ENCODE data around the gene TASP1. TPM values are rescaled to one million over a fixed set of nuclear protein-coding genes. Genes with fewer than 3 reads are reported as not detected.
"Not testable (repeated sequence)": the region's sequence is repeated elsewhere in the genome, so short reads cannot be mapped to it uniquely, and the experiment has no call there.

The TASP1 gene
- total RNA-seq, 4 donors from 2014 or later, result 1.7 to 4.2 (median 2.7) TPM

DNA sequence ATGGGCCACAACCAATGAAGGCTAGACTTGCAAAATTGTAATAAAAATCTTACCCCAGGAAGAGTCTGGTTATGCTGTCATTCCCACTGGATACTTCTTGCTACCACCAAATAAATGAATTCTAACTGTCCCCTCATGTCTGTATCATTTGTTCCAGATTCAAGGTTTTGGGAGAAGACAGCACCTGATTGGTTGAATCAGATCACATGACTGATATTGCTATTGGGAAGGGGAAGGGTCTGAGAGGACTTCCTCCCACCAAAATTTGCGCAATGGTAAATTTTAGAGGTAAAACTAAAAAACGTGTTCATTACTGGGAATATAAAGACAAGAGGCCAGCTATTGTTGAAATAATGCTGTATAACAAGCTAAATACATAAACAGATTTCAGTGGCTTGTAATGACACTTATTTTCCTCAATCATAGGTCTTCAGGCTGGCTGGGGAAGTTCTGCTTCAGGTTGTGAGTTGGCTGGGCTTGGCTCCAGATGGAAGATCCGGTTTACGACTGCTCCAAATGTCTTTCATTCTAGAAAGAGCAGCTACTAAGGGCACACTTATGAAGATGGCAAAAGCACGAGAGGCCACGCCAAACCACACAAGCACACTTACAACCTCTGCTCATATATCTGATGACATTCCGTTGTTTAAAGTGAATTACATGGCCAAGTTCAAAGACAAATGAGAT, 27.1 kb upstream of the TASP1 start:
- no peak for DNase-seq

DNA sequence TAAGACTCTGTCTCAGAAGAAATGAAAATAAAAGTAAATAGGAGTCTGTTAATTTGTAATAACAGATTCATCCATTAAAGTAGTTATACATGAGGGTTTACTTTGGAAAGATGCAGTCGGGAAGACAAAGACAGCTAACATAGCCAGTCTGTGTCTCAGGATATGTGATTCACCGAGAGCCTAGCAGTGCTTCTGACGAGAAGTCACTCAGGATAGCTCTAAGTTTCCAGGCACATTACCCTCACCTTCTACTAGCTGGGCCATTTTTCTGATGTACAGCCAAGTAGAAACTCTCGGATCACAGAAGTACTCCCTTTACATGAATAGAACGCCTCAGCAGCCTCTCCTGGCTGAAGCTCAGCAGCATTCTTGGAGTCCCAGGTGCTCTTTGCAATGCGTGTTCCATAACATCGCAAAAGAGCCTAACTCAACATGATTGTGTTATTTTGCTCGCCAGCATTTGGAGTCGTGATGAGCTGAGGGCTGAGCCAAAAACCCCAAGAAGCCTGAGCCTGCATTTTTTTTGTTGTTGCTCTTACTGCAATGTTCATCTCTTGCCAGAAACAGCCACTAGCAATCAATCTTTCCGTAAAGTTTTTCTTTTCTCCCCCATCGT, 22.4 kb upstream of the TASP1 start:
- H3K27ac ChIP-seq, result no peak overlapping the region
- intact Hi-C loops (cut with DNase I; ENCODE audit: low total_unique reads) (no loop called here), in situ Hi-C loops (cut with MboI; ENCODE audit: low sequenced_read_pairs in 4 of 4) (no loop called here)
- ATAC-seq (no peak), DNase-seq (no peak)
- TF ChIP-seq, protein P1, sequence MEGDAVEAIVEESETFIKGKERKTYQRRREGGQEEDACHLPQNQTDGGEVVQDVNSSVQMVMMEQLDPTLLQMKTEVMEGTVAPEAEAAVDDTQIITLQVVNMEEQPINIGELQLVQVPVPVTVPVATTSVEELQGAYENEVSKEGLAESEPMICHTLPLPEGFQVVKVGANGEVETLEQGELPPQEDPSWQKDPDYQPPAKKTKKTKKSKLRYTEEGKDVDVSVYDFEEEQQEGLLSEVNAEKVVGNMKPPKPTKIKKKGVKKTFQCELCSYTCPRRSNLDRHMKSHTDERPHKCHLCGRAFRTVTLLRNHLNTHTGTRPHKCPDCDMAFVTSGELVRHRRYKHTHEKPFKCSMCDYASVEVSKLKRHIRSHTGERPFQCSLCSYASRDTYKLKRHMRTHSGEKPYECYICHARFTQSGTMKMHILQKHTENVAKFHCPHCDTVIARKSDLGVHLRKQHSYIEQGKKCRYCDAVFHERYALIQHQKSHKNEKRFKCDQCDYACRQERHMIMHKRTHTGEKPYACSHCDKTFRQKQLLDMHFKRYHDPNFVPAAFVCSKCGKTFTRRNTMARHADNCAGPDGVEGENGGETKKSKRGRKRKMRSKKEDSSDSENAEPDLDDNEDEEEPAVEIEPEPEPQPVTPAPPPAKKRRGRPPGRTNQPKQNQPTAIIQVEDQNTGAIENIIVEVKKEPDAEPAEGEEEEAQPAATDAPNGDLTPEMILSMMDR (IDR thresholded peaks at IDR 0.05 in 4 of 5, conservative IDR thresholded peaks at IDR 0.05 in 1 of 5), result no peak
- TF ChIP-seq POLR2A (IDR thresholded peaks at IDR 0.05), result no peak
- no peaks in the 10 kb centered on the region for H3K36me3 ChIP-seq
- H3K27me3 ChIP-seq, result no peaks in the 10 kb centered on the region
- H3K4me3 ChIP-seq, result no peak overlapping the region
- no peaks in the 10 kb centered on the region for H3K4me1 ChIP-seq
- no peaks in the 10 kb centered on the region for H3K9me3 ChIP-seq

More for the DNA sequence above, 27.1 kb upstream of the TASP1 start:
- no peak for TF ChIP-seq POLR2A (IDR thresholded peaks at IDR 0.05)
- TF ChIP-seq, protein P1 (IDR thresholded peaks at IDR 0.05 in 4 of 5, conservative IDR thresholded peaks at IDR 0.05 in 1 of 5), result no peak
- in situ Hi-C loops (cut with MboI; ENCODE audit: low sequenced_read_pairs in 4 of 4) (no loop called here), intact Hi-C loops (cut with DNase I; ENCODE audit: low total_unique reads) (no loop called here)
- Histone ChIP-seq H3K4me3 (no peak overlapping the region), H3K4me1 (no peaks in the 10 kb centered on the region), H3K36me3 (no peaks in the 10 kb centered on the region), H3K27ac (no peak overlapping the region), H3K9me3 (no peaks in the 10 kb centered on the region), H3K27me3 (no peaks in the 10 kb centered on the region)
- no peak for ATAC-seq

- in situ Hi-C loops (cut with MboI; ENCODE audit: low sequenced_read_pairs in 4 of 4), result no loop called here
- no peak overlapping the region for H3K27ac ChIP-seq
- no peak for ATAC-seq
- intact Hi-C loops (cut with DNase I; ENCODE audit: low total_unique reads), result no loop called here
- no peak for DNase-seq
- no peaks in the 10 kb centered on the region for H3K9me3 ChIP-seq
- H3K4me1 ChIP-seq, result no peaks in the 10 kb centered on the region
- no peaks in the 10 kb centered on the region for H3K36me3 ChIP-seq
- no peak overlapping the region for H3K4me3 ChIP-seq
- H3K27me3 ChIP-seq, result no peaks in the 10 kb centered on the region
- TF ChIP-seq, protein P1 (IDR thresholded peaks at IDR 0.05 in 4 of 5, conservative IDR thresholded peaks at IDR 0.05 in 1 of 5), result no peak
- no peak for TF ChIP-seq POLR2A (IDR thresholded peaks at IDR 0.05)
Measured at GRCh38 chr20:13659288-13659687, 20.6 kb upstream of the TASP1 start.

GRCh38 chr20:13658060-13658459, 19.3 kb upstream of the TASP1 start:
- H3K9me3 ChIP-seq; DNase-seq; H3K27me3 ChIP-seq; H3K4me1 ChIP-seq; H3K4me3 ChIP-seq; in situ Hi-C loops (cut with MboI; ENCODE audit: low sequenced_read_pairs in 4 of 4); H3K27ac ChIP-seq; H3K36me3 ChIP-seq; ATAC-seq; intact Hi-C loops (cut with DNase I; ENCODE audit: low total_unique reads): not testable (repeated sequence)

DNA sequence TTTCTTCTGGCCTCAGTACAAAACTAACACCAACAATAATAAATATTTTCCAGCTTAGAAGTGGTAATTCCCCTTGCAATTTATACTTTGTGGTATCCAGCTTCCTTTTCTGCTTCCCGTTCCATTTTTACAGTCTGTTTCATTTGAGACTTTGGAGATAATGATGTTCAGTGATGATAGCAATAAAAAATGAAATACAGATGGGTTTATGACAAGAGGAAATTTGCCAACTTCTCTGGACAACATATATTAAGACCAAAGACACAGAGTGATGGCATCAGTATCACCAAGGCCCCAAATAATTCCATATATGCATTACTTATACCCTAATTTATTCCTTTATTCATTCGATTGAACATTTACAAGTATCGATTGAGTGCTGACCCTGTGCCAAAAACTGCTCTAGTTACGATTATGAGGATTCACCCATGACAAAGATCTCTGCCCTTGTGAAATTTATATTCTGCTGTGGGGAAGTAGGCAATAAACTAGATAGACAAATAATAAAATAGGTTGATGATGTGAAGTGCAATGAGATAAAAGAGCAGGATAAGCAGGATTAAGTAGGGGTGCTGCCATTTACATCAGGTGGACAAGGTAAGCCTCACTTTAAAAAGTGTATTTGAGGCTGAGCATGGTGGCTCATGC, 18.1 kb upstream of the TASP1 start:
- DNase-seq (no peak), ATAC-seq (no peak)
- no peak overlapping the region for H3K27ac ChIP-seq
- H3K4me1 ChIP-seq, result no peaks in the 10 kb centered on the region
- no peaks in the 10 kb centered on the region for H3K27me3 ChIP-seq
- no peak overlapping the region for H3K4me3 ChIP-seq
- intact Hi-C loops (cut with DNase I; ENCODE audit: low total_unique reads) (no loop called here), in situ Hi-C loops (cut with MboI; ENCODE audit: low sequenced_read_pairs in 4 of 4) (no loop called here)
- TF ChIP-seq POLR2A (IDR thresholded peaks at IDR 0.05), result no peak
- TF ChIP-seq, protein P1 (IDR thresholded peaks at IDR 0.05 in 4 of 5, conservative IDR thresholded peaks at IDR 0.05 in 1 of 5), result no peak
- no peaks in the 10 kb centered on the region for H3K9me3 ChIP-seq
- no peaks in the 10 kb centered on the region for H3K36me3 ChIP-seq

All from gastrocnemius medialis (tissue), 4 donors.